Measurements from ENCODE around the gene SRD5A3. TPM values are rescaled to one million over a fixed set of nuclear protein-coding genes. Genes with fewer than 3 reads are reported as not detected.

Gene SRD5A3
- 10 to 100 TPM in 1 of 4 donors, 1 to 10 TPM in 3; 4.6 to 21.9 (median 9.5) TPM for polyA plus RNA-seq
- long read RNA-seq, donor 1, full-length matches to known transcripts: 20 of 26 reads
- long read RNA-seq, donor 1, partial matches to known transcripts: 6 of 26 reads
- long read RNA-seq, donor 1, other reads (novel, unspliced or antisense): 0 of 26 reads
- long read RNA-seq, donor 2, full-length matches to known transcripts: 5 of 5 reads
- long read RNA-seq, donor 2, partial matches to known transcripts: 0 of 5 reads
- long read RNA-seq, donor 2, other reads (novel, unspliced or antisense): 0 of 5 reads
- long read RNA-seq, donor 3, full-length matches to known transcripts: 3 of 3 reads
- long read RNA-seq, donor 3, partial matches to known transcripts: 0 of 3 reads
- long read RNA-seq, donor 3, other reads (novel, unspliced or antisense): 0 of 3 reads
- long read RNA-seq, donor 4: 0 reads
- long read RNA-seq, donor 5, full-length matches to known transcripts: 1 of 1 reads
- long read RNA-seq, donor 5, partial matches to known transcripts: 0 of 1 reads
- long read RNA-seq, donor 5, other reads (novel, unspliced or antisense): 0 of 1 reads
- long read RNA-seq, donor 6, full-length matches to known transcripts: 1 of 1 reads
- long read RNA-seq, donor 6, partial matches to known transcripts: 0 of 1 reads
- long read RNA-seq, donor 6, other reads (novel, unspliced or antisense): 0 of 1 reads
- long read RNA-seq, donor 7: 0 reads
- long read RNA-seq, donor 8: 0 reads
- long read RNA-seq, donor 9, full-length matches to known transcripts: 3 of 3 reads
- long read RNA-seq, donor 9, partial matches to known transcripts: 0 of 3 reads
- long read RNA-seq, donor 9, other reads (novel, unspliced or antisense): 0 of 3 reads
- long read RNA-seq, donor 10, full-length matches to known transcripts: 10 of 10 reads
- long read RNA-seq, donor 10, partial matches to known transcripts: 0 of 10 reads
- long read RNA-seq, donor 10, other reads (novel, unspliced or antisense): 0 of 10 reads

DNA sequence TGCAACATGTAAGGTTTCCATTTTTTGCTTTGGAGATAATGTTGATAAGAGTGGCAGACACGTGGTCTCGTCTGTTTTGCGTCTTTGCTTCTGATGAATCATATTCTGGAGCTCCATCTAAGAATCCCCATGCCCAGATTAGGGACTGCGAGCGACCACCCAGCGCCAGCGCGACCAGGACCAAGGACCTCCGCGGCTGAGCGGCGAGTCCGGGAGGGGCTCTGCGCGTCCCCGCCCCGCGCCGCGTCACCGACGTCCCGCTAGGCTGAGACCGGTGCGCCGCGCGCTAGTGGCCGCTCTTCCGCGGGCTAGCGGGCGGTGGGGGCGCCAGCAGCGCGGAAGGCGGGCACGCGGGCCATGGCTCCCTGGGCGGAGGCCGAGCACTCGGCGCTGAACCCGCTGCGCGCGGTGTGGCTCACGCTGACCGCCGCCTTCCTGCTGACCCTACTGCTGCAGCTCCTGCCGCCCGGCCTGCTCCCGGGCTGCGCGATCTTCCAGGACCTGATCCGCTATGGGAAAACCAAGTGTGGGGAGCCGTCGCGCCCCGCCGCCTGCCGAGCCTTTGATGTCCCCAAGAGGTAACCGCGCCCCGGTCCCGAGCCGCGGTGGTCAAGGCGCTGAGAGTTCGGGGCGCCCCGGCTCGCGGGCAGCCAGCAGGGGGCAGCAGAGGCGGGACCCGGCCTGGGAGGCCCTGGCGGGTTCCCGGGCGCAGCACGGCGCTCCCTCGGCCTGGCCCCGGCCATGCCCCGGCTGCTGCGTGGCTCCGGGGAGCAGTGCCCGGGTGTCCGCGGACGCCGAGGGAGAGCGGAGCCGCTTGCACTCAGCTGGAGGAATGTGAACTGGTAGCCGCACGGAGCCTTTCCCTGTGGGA, at the start of gene SRD5A3:
SRD5A3 (plus strand) TSS at position 263 of the 871 bp plus-strand sequence; CDS start at position 358, 95 bp downstream.
- H3K27ac ChIP-seq (ENCODE audit: low read depth in 1 of 3, low read length in 2 of 3): peak within 1 kb of the TSS; percentile 66 to 96 (median 96)
- peak within 1 kb of the TSS; percentile 48 to 70 (median 61) for H3K4me3 ChIP-seq (ENCODE audit: low read depth in 1 of 3, low read length in 3 of 3)
- no peaks in the 10 kb centered on the region for H3K27me3 ChIP-seq (ENCODE audit: control insufficient read depth in 3 of 3, insufficient read depth in 3 of 3, low read length in 3 of 3)
- peaks cover 0 to 3% (median 0%) of the 10 kb centered on the region in 3 donors for H3K36me3 ChIP-seq (ENCODE audit: control insufficient read depth in 3 of 3, insufficient read depth in 2 of 3, low read depth in 1 of 3, low read length in 3 of 3)
- WGBS, 3 donors: 0 to 1% (median 1%) methylated on average over 74 to 95 of the region's 95 CpGs
- DNase-seq: peak; percentile 83 to 93
- no peaks in the 10 kb centered on the region for H3K9me3 ChIP-seq (ENCODE audit: control insufficient read depth in 2 of 2, insufficient read depth in 1 of 2, low read depth in 1 of 2, low read length in 1 of 2)
- H3K4me1 ChIP-seq (ENCODE audit: control insufficient read depth in 3 of 3, insufficient read depth in 2 of 3, low read depth in 1 of 3, low read length in 2 of 3): peaks cover 0 to 7% (median 0%) of the 10 kb centered on the region in 3 donors
- FAIRE-seq: no peak

DNA sequence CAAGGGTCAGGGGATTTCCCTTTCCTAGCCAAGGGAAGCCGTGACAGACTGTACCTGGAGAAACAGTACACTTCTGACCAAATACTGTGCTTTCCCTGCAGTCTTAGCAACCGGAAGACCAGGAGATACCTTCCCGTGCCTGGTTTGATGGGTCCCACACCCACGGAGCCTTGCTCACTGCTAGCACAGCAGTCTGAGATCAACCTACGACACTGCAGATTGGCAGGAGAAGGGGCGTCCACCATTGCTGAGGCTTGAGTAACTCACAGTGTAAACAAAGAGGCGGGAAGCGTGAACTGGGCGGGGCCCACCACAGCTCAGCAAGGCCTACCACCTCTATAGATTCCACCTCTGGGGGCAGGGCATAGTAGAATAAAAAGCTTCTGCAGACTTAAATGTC, 48.7 kb upstream of the SRD5A3 start:
- no peaks in the 10 kb centered on the region for H3K4me1 ChIP-seq (ENCODE audit: control insufficient read depth in 3 of 3, insufficient read depth in 2 of 3, low read depth in 1 of 3, low read length in 2 of 3)
- no peaks in the 10 kb centered on the region for H3K27me3 ChIP-seq (ENCODE audit: control insufficient read depth in 3 of 3, insufficient read depth in 3 of 3, low read length in 3 of 3)
- DNase-seq: no peak
- WGBS, 3 donors: 67 to 82% (median 73%) methylated on average over 9 of the region's 9 CpGs
- FAIRE-seq: no peak
- H3K27ac ChIP-seq (ENCODE audit: low read depth in 1 of 3, low read length in 2 of 3): no peak overlapping the region
- H3K4me3 ChIP-seq (ENCODE audit: low read depth in 1 of 3, low read length in 3 of 3): no peak overlapping the region
- no peaks in the 10 kb centered on the region for H3K36me3 ChIP-seq (ENCODE audit: control insufficient read depth in 3 of 3, insufficient read depth in 2 of 3, low read depth in 1 of 3, low read length in 3 of 3)
- peaks cover 0 to 7% of the 10 kb centered on the region in 2 donors for H3K9me3 ChIP-seq (ENCODE audit: control insufficient read depth in 2 of 2, insufficient read depth in 1 of 2, low read depth in 1 of 2, low read length in 1 of 2)

DNA sequence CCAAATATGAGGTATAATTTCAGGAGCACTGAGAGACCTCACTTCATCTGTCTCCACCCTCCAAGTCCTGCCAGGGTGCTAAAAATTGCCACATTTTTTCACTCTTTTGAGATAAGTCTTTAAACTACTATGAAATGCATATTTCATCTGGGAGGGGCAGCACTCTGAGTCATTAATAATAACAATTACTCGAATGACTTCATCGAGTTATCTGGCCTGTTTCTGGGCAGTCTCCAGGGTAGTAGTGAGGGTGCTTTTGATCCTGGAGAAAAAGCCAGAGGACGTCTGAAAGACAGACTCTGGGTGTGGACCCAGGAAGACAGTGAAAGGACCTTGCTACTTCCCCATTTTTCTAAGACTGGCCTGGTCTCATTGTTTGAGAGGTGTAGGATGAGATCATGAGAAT, 42.3 kb upstream of the SRD5A3 start:
- H3K27me3 ChIP-seq (ENCODE audit: control insufficient read depth in 3 of 3, insufficient read depth in 3 of 3, low read length in 3 of 3): no peaks in the 10 kb centered on the region
- no peak overlapping the region for H3K27ac ChIP-seq (ENCODE audit: low read depth in 1 of 3, low read length in 2 of 3)
- FAIRE-seq: no peak
- no peaks in the 10 kb centered on the region for H3K4me1 ChIP-seq (ENCODE audit: control insufficient read depth in 3 of 3, insufficient read depth in 2 of 3, low read depth in 1 of 3, low read length in 2 of 3)
- H3K36me3 ChIP-seq (ENCODE audit: control insufficient read depth in 3 of 3, insufficient read depth in 2 of 3, low read depth in 1 of 3, low read length in 3 of 3): no peaks in the 10 kb centered on the region
- DNase-seq: peak in 1 of 2 donors; percentile 32
- H3K4me3 ChIP-seq (ENCODE audit: low read depth in 1 of 3, low read length in 3 of 3): no peak overlapping the region
- WGBS, 3 donors: 6 to 33% (median 29%) methylated on average over 3 of the region's 3 CpGs
- H3K9me3 ChIP-seq (ENCODE audit: control insufficient read depth in 2 of 2, insufficient read depth in 1 of 2, low read depth in 1 of 2, low read length in 1 of 2): no peaks in the 10 kb centered on the region

DNA sequence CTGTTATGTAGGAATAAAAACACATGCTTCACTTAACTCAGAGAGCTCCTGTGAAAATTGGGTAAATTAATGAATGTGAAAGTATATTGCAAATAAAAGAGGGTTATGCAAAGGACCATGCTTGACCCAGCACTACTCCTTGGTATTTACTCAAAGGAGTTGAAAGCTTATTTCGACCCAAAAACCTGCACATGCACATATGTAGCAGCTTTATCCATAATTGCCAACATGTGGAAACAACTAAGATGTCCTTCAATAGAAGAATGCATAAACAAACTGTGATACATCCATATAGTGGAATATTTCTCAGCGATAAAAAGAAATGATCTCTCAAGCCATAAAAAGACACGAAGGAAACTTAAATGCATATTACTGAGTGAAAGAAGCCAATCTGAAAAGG, 41.7 kb upstream of the SRD5A3 start:
- Histone ChIP-seq H3K36me3 (ENCODE audit: control insufficient read depth in 3 of 3, insufficient read depth in 2 of 3, low read depth in 1 of 3, low read length in 3 of 3) (no peaks in the 10 kb centered on the region), H3K4me3 (ENCODE audit: low read depth in 1 of 3, low read length in 3 of 3) (no peak overlapping the region), H3K27ac (ENCODE audit: low read depth in 1 of 3, low read length in 2 of 3) (no peak overlapping the region), H3K9me3 (ENCODE audit: control insufficient read depth in 2 of 2, insufficient read depth in 1 of 2, low read depth in 1 of 2, low read length in 1 of 2) (no peaks in the 10 kb centered on the region), H3K27me3 (ENCODE audit: control insufficient read depth in 3 of 3, insufficient read depth in 3 of 3, low read length in 3 of 3) (no peaks in the 10 kb centered on the region), H3K4me1 (ENCODE audit: control insufficient read depth in 3 of 3, insufficient read depth in 2 of 3, low read depth in 1 of 3, low read length in 2 of 3) (no peaks in the 10 kb centered on the region)
- WGBS, 3 donors: 74 to 80% (median 75%) methylated on average over 3 of the region's 3 CpGs
- no peak for FAIRE-seq
- DNase-seq: no peak

DNA sequence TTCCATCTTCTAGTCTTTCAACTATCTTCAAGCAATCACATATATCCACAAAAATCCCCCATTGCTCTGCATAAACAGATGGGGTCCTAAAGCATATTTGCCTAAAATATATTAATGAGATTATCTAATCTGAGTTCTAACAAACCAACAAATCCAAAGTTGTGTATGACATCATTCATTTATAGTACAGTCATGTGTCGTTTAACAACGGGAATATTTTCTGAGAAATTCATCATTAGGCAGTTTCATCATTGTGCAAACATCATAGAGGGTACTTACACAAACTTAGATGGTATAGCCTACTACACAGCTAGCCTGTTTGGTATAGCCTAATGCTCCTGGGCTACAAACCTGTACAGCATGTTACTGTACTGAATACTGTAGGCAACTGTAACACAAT, 38.0 kb upstream of the SRD5A3 start:
- FAIRE-seq (no peak), DNase-seq (no peak)
- no peak overlapping the region for H3K27ac ChIP-seq (ENCODE audit: low read depth in 1 of 3, low read length in 2 of 3)
- no peaks in the 10 kb centered on the region for H3K27me3 ChIP-seq (ENCODE audit: control insufficient read depth in 3 of 3, insufficient read depth in 3 of 3, low read length in 3 of 3)
- no peaks in the 10 kb centered on the region for H3K9me3 ChIP-seq (ENCODE audit: control insufficient read depth in 2 of 2, insufficient read depth in 1 of 2, low read depth in 1 of 2, low read length in 1 of 2)
- no peak overlapping the region for H3K4me3 ChIP-seq (ENCODE audit: low read depth in 1 of 3, low read length in 3 of 3)
- WGBS, 3 donors: 45 to 64% (median 52%) methylated on average over 2 of the region's 2 CpGs
- no peaks in the 10 kb centered on the region for H3K36me3 ChIP-seq (ENCODE audit: control insufficient read depth in 3 of 3, insufficient read depth in 2 of 3, low read depth in 1 of 3, low read length in 3 of 3)
- H3K4me1 ChIP-seq (ENCODE audit: control insufficient read depth in 3 of 3, insufficient read depth in 2 of 3, low read depth in 1 of 3, low read length in 2 of 3): no peaks in the 10 kb centered on the region

DNA sequence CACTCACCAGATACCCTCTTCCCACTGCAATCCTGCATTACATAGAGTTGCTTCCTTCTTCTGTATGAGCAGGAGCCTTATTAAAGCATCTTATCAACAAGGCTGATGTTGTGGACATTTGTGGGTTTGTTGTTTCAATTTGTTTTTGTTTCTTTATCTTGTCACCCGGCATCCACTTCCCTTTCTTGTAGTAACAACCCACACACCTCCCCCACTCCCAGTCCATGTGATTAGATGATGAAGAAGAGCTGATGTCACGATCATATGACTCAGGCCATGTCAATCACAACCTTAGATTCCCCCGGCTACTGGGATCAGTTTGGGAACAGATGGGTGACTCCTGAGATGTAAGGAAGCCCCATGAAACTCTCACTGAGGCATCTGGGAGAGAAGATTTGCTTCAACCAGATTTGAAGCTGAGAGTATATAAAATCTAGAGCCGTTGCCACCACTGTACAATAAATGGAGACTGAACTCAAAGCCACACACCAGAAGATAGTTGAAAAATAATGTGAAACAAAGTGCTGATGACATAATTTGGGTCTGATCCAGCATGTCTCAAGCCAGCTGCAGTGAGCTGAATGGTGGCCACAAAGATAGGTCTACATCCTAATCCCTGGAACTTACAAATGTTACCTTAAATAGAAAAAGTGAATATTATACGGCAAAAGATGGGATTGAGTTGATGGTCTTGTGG, 34.1 kb upstream of the SRD5A3 start:
- Histone ChIP-seq H3K9me3 (ENCODE audit: control insufficient read depth in 2 of 2, insufficient read depth in 1 of 2, low read depth in 1 of 2, low read length in 1 of 2) (no peaks in the 10 kb centered on the region), H3K27ac (ENCODE audit: low read depth in 1 of 3, low read length in 2 of 3) (no peak overlapping the region), H3K4me1 (ENCODE audit: control insufficient read depth in 3 of 3, insufficient read depth in 2 of 3, low read depth in 1 of 3, low read length in 2 of 3) (no peaks in the 10 kb centered on the region), H3K27me3 (ENCODE audit: control insufficient read depth in 3 of 3, insufficient read depth in 3 of 3, low read length in 3 of 3) (no peaks in the 10 kb centered on the region), H3K4me3 (ENCODE audit: low read depth in 1 of 3, low read length in 3 of 3) (no peak overlapping the region), H3K36me3 (ENCODE audit: control insufficient read depth in 3 of 3, insufficient read depth in 2 of 3, low read depth in 1 of 3, low read length in 3 of 3) (no peaks in the 10 kb centered on the region)
- 67 to 74% (median 73%) methylated on average over 5 of the region's 5 CpGs for WGBS, 3 donors
- no peak for DNase-seq
- no peak for FAIRE-seq

DNA sequence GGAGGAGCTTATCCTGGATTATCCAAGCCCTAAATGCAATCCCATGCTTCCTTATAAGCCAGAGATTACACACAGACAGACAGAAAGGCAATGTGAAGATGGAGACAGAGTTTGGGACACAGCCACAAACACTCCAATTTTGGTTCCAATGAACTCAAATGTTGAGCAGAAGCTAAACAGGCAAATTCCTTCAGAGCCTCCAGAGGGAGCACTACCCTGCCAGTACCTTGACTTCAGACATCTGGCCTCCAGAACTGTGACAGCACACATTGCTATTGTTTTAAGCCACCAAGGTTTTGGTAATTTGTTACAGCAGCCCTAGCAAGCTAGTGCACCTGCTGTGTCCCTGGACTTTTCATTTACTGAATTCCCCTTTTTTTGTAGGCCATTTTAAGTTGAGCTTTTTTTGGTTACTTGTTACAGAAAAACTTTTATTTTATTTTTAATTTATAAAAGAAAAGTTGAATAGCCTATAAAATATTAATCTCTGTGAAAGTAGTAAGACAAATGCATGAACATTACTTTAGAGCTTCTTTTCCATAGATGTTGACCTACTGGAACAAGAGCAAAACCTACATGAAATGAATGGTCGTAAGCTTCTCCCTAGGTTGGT, 33.4 kb upstream of the SRD5A3 start:
- Histone ChIP-seq H3K27ac (ENCODE audit: low read depth in 1 of 3, low read length in 2 of 3) (no peak overlapping the region), H3K4me1 (ENCODE audit: control insufficient read depth in 3 of 3, insufficient read depth in 2 of 3, low read depth in 1 of 3, low read length in 2 of 3) (no peaks in the 10 kb centered on the region), H3K36me3 (ENCODE audit: control insufficient read depth in 3 of 3, insufficient read depth in 2 of 3, low read depth in 1 of 3, low read length in 3 of 3) (no peaks in the 10 kb centered on the region), H3K4me3 (ENCODE audit: low read depth in 1 of 3, low read length in 3 of 3) (no peak overlapping the region), H3K9me3 (ENCODE audit: control insufficient read depth in 2 of 2, insufficient read depth in 1 of 2, low read depth in 1 of 2, low read length in 1 of 2) (no peaks in the 10 kb centered on the region), H3K27me3 (ENCODE audit: control insufficient read depth in 3 of 3, insufficient read depth in 3 of 3, low read length in 3 of 3) (no peaks in the 10 kb centered on the region)
- peak; percentile 32 to 46 for DNase-seq
- 94 to 100% (median 95%) methylated on average over 1 of the region's 1 CpG for WGBS, 3 donors
- FAIRE-seq: no peak

Measured in small intestine (tissue), 16 donors.